Hepatocyte (in vitro differentiated cells): ENCODE data around the gene JARID2. TPM values are rescaled to one million over a fixed set of nuclear protein-coding genes. Genes with fewer than 3 reads are reported as not detected.

Experiments used
- DNase-seq: peaks from one replicate; pipeline ENCODE4 v3.0.0-alpha.2; 2016; ENCODE audit warnings: low spot score
- H2AFZ ChIP-seq: fragments of 200-600 bp; sonication (generic); 2 replicates; pipeline ENCODE4 v1.6.0; 2016; ENCODE audit warnings: antibody characterized with exemption, mild to moderate bottlenecking
- H3K27ac ChIP-seq: fragments of 200-600 bp; sonication (generic); 2 replicates; pipeline ENCODE4 v1.5.1; 2016; ENCODE audit warnings: mild to moderate bottlenecking
- H3K27me3 ChIP-seq: fragments of 200-600 bp; sonication (generic); 2 replicates; pipeline ENCODE4 v1.6.1; 2016
- H3K36me3 ChIP-seq: fragments of 200-600 bp; sonication (generic); replicated peaks from 2 replicates; pipeline ENCODE4 v1.5.1; 2016; ENCODE audit warnings: low read depth; ENCODE audit not compliant: insufficient read depth
- H3K4me1 ChIP-seq: fragments of 200-600 bp; sonication (generic); 2 replicates; pipeline ENCODE4 v1.5.1; 2016; ENCODE audit warnings: mild to moderate bottlenecking, moderate library complexity; ENCODE audit not compliant: insufficient read depth
- H3K4me2 ChIP-seq: fragments of 200-600 bp; sonication (generic); 2 replicates; pipeline ENCODE4 v1.6.0; 2016
- H3K4me3 ChIP-seq: fragments of 200-600 bp; sonication (generic); 2 replicates; pipeline ENCODE4 v1.5.1; 2016; ENCODE audit warnings: mild to moderate bottlenecking
- H3K79me2 ChIP-seq: fragments of 200-600 bp; sonication (generic); 2 replicates; pipeline ENCODE4 v1.6.0; 2017; ENCODE audit warnings: mild to moderate bottlenecking
- H3K9me2 ChIP-seq: fragments of 200-600 bp; sonication (generic); replicated peaks from 2 replicates; pipeline ENCODE4 v1.6.0; 2017; ENCODE audit warnings: mild to moderate bottlenecking; ENCODE audit not compliant: insufficient read depth
- H3K9me3 ChIP-seq: fragments of 200-600 bp; sonication (generic); 2 replicates; pipeline ENCODE4 v1.5.1; 2016; ENCODE audit warnings: low read depth, mild to moderate bottlenecking
- H4K20me1 ChIP-seq: fragments of 200-600 bp; sonication (generic); 2 replicates; pipeline ENCODE4 v1.6.0; 2016; ENCODE audit warnings: mild to moderate bottlenecking; ENCODE audit not compliant: insufficient read depth, poor library complexity, severe bottlenecking
- CTCF ChIP-seq: fragments of 200-600 bp; sonication (generic); IDR thresholded peaks from 2 replicates; pipeline ENCODE4 v1.5.1; 2016; ENCODE audit warnings: antibody characterized with exemption, mild to moderate bottlenecking; ENCODE audit not compliant: poor library complexity
- EZH2 ChIP-seq: fragments of 200-600 bp; sonication (generic); IDR thresholded peaks from 2 replicates; pipeline ENCODE4 v1.6.1; 2016; ENCODE audit warnings: antibody characterized with exemption, mild to moderate bottlenecking, borderline replicate concordance
- EZH2phosphoT487 ChIP-seq: fragments of 200-600 bp; sonication (generic); IDR thresholded peaks from one replicate; pipeline ENCODE4 v1.6.1; 2018; ENCODE audit warnings: antibody characterized with exemption, mild to moderate bottlenecking, low read depth, moderate library complexity; ENCODE audit not compliant: unreplicated experiment, severe bottlenecking
- WGBS: methylation state at CpG from one replicate; pipeline ENCODE4 v1.1.6; 2016; ENCODE audit warnings: low lambda C conversion rate; ENCODE audit errors: missing lambda C conversion rate; 5-methylcytosine and 5-hydroxymethylcytosine counted together
- polyA plus RNA-seq: library from polyadenylated mRNA; unstranded; fragments of >200 nt; fragmentation: Nextera tagmentation; extraction: Ambion mirVana; gene quantifications from 2 replicates; pipeline ENCODE4 v1.2.1, GENCODE V29; 2016
- total RNA-seq: library from RNA; depleted of rRNA; stranded (reverse); fragments of >200 nt; gene quantifications from 2 replicates; pipeline ENCODE4 v1.2.3, GENCODE V29; 2014

Gene JARID2
- total and polyA plus RNA-seq, 2 experiments from 2014 or later: 4.6 to 11.6 TPM

GRCh38 chr6:15406452-15406851, 160.6 kb downstream of the JARID2 start:
- H4K20me1 ChIP-seq: no peaks in the 10 kb centered on the region
- H3K27me3 ChIP-seq: no peaks in the 10 kb centered on the region
- no peaks in the 10 kb centered on the region for H3K9me3 ChIP-seq
- peaks cover 58% of the 10 kb centered on the region for H3K79me2 ChIP-seq
- H3K9me2 ChIP-seq: no peaks in the 10 kb centered on the region
- 50% methylated on average over 1 of the region's 1 CpG for WGBS
- H3K4me1 ChIP-seq: peaks cover 42% of the 10 kb centered on the region
- TF ChIP-seq CTCF (no peak), EZH2 (no peak), EZH2phosphoT487 (no peak)
- H3K4me3 ChIP-seq: no peak overlapping the region
- H3K27ac ChIP-seq: no peak overlapping the region
- H2AFZ ChIP-seq: no peak overlapping the region
- DNase-seq: no peak
- no peaks in the 10 kb centered on the region for H3K36me3 ChIP-seq
- H3K4me2 ChIP-seq: no peak overlapping the region

GRCh38 chr6:15408008-15408407, 162.1 kb downstream of the JARID2 start:
- Histone ChIP-seq H3K4me2 (no peak overlapping the region), H3K9me3 (no peaks in the 10 kb centered on the region), H2AFZ (no peak overlapping the region), H4K20me1 (no peaks in the 10 kb centered on the region), H3K4me3 (no peak overlapping the region), H3K36me3 (no peaks in the 10 kb centered on the region), H3K4me1 (peaks cover 28% of the 10 kb centered on the region), H3K79me2 (peaks cover 67% of the 10 kb centered on the region), H3K27me3 (no peaks in the 10 kb centered on the region), H3K27ac (no peak overlapping the region), H3K9me2 (no peaks in the 10 kb centered on the region)
- no peak for TF ChIP-seq EZH2phosphoT487
- TF ChIP-seq CTCF: no peak
- TF ChIP-seq EZH2: no peak
- 93% methylated on average over 6 of the region's 6 CpGs for WGBS
- DNase-seq: no peak

- Histone ChIP-seq H3K36me3 (no peaks in the 10 kb centered on the region), H4K20me1 (no peaks in the 10 kb centered on the region), H3K4me1 (peaks cover 25% of the 10 kb centered on the region), H2AFZ (no peak overlapping the region), H3K79me2 (peaks cover 65% of the 10 kb centered on the region), H3K4me3 (no peak overlapping the region), H3K4me2 (peak overlapping the region; percentile 52), H3K9me3 (no peaks in the 10 kb centered on the region), H3K9me2 (no peaks in the 10 kb centered on the region), H3K27me3 (no peaks in the 10 kb centered on the region), H3K27ac (no peak overlapping the region)
- 78% methylated on average over 3 of the region's 3 CpGs for WGBS
- DNase-seq: no peak
- no peak for TF ChIP-seq EZH2phosphoT487
- no peak for TF ChIP-seq EZH2
- no peak for TF ChIP-seq CTCF
Observed at GRCh38 chr6:15408758-15409157, 162.9 kb downstream of the JARID2 start.
